Measurements from ENCODE around the gene FASTKD3. TPM values are rescaled to one million over a fixed set of nuclear protein-coding genes. Genes with fewer than 3 reads are reported as not detected.

FASTKD3 gene
- total RNA-seq, 4 donors from 2014 or later, result 4.4 to 14.0 (median 11.2) TPM

- Histone ChIP-seq H3K4me3 (no peak overlapping the region), H3K27me3 (no peaks in the 10 kb centered on the region), H3K9me3 (no peaks in the 10 kb centered on the region), H3K27ac (no peak overlapping the region), H3K36me3 (peaks cover 0 to 50% (median 3%) of the 10 kb centered on the region in 3 donors), H3K4me1 (peaks cover 6 to 31% (median 8%) of the 10 kb centered on the region in 3 donors)
- no peak for TF ChIP-seq POLR2A (IDR thresholded peaks at IDR 0.05)
- TF ChIP-seq, protein P1, sequence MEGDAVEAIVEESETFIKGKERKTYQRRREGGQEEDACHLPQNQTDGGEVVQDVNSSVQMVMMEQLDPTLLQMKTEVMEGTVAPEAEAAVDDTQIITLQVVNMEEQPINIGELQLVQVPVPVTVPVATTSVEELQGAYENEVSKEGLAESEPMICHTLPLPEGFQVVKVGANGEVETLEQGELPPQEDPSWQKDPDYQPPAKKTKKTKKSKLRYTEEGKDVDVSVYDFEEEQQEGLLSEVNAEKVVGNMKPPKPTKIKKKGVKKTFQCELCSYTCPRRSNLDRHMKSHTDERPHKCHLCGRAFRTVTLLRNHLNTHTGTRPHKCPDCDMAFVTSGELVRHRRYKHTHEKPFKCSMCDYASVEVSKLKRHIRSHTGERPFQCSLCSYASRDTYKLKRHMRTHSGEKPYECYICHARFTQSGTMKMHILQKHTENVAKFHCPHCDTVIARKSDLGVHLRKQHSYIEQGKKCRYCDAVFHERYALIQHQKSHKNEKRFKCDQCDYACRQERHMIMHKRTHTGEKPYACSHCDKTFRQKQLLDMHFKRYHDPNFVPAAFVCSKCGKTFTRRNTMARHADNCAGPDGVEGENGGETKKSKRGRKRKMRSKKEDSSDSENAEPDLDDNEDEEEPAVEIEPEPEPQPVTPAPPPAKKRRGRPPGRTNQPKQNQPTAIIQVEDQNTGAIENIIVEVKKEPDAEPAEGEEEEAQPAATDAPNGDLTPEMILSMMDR (IDR thresholded peaks at IDR 0.05), result no peak
- DNase-seq, result no peak
- WGBS, 2 donors, result 90 to 93% methylated on average over 2 of the region's 2 CpGs
- intact Hi-C loops (cut with DNase I), result no loop called here
These were observed 2.6 kb downstream of the FASTKD3 start for GRCh38 chr5:7866196-7866595.

- no peaks in the 10 kb centered on the region for H3K27me3 ChIP-seq
- H3K9me3 ChIP-seq, result no peaks in the 10 kb centered on the region
- peaks cover 0 to 57% (median 16%) of the 10 kb centered on the region in 3 donors for H3K36me3 ChIP-seq
- H3K27ac ChIP-seq, result no peak overlapping the region
- no peak overlapping the region for H3K4me3 ChIP-seq
- TF ChIP-seq, protein P1 (IDR thresholded peaks at IDR 0.05), result no peak
- no peak for TF ChIP-seq POLR2A (IDR thresholded peaks at IDR 0.05)
- intact Hi-C loops (cut with DNase I), result no loop called here
- no peak for DNase-seq
- no peaks in the 10 kb centered on the region for H3K4me1 ChIP-seq
- 64 to 74% methylated on average over 8 to 9 of the region's 9 CpGs for WGBS, 2 donors
These were observed 10.8 kb downstream of the FASTKD3 start for GRCh38 chr5:7857926-7858632.

- no peak for DNase-seq
- Histone ChIP-seq H3K36me3 (peaks cover 0 to 50% (median 16%) of the 10 kb centered on the region in 3 donors), H3K4me1 (peaks cover 0 to 2% (median 0%) of the 10 kb centered on the region in 3 donors), H3K27ac (no peak overlapping the region), H3K27me3 (no peaks in the 10 kb centered on the region), H3K9me3 (no peaks in the 10 kb centered on the region), H3K4me3 (no peak overlapping the region)
- no peak for TF ChIP-seq POLR2A (IDR thresholded peaks at IDR 0.05)
- TF ChIP-seq, protein P1 (IDR thresholded peaks at IDR 0.05), result no peak
- intact Hi-C loops (cut with DNase I), result no loop called here
- 79 to 81% methylated on average over 5 of the region's 5 CpGs for WGBS, 2 donors
These were observed 11.5 kb downstream of the FASTKD3 start for GRCh38 chr5:7857361-7857760.

DNA sequence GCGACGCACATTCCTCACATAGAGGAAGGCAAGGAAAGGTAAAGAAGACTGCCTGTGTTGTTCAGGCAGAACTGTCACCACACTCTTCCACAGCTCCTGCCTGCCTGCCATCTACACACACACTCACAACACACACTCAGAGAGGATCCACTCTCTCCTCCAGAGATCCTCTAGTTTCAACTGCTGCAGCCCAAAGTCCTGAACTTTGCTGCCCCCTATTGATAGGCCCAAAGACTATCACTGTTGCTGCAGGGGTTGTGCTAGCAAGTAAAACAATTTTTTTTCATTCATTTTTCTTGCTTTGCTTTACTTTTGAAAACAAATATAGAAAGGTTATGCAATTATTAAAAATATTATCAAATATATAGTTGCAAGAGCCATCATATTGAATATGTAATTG lies 12.0 kb downstream of the FASTKD3 start:
- intact Hi-C loops (cut with DNase I), result no loop called here
- H3K4me1 ChIP-seq, result peaks cover 0 to 7% (median 0%) of the 10 kb centered on the region in 3 donors
- 100% methylated on average over 2 of the region's 2 CpGs for WGBS, 2 donors

DNA sequence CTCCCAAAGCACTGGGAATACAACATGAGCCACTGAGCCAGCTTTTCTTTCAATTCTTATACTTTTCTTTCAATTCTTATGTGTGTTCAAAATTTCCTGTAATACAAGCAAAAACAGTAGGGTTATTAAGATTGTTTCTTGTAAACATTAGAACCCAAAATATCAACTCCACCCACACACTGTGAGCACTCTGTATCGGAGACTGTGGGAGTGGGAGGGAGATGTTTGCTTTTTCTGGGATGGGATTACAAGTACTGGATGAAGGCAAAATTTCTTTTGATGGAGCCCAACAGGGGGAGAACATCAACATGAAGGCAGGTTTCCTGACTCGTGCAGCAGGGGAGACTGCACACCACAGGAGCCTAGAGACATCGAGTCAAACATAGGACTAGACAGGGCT lies 13.2 kb downstream of the FASTKD3 start:
- TF ChIP-seq POLR2A (IDR thresholded peaks at IDR 0.05), result no peak
- TF ChIP-seq, protein P1 (IDR thresholded peaks at IDR 0.05), result no peak
- Histone ChIP-seq H3K9me3 (no peaks in the 10 kb centered on the region), H3K27ac (no peak overlapping the region), H3K4me3 (no peak overlapping the region), H3K36me3 (peaks cover 0 to 32% (median 11%) of the 10 kb centered on the region in 3 donors), H3K4me1 (peaks cover 0 to 14% (median 7%) of the 10 kb centered on the region in 3 donors), H3K27me3 (peaks cover 0 to 8% (median 0%) of the 10 kb centered on the region in 4 donors)
- WGBS, 2 donors, result 52 to 60% methylated on average over 3 of the region's 3 CpGs
- intact Hi-C loops (cut with DNase I), result no loop called here
- DNase-seq, result no peak

More for the DNA sequence above, 12.0 kb downstream of the FASTKD3 start:
- TF ChIP-seq POLR2A (IDR thresholded peaks at IDR 0.05), result no peak
- TF ChIP-seq, protein P1 (IDR thresholded peaks at IDR 0.05), result peak in 3 of 6 experiments; percentile 12 to 45 (median 42)
- Histone ChIP-seq H3K27me3 (no peaks in the 10 kb centered on the region), H3K4me3 (no peak overlapping the region), H3K9me3 (no peaks in the 10 kb centered on the region), H3K36me3 (peaks cover 0 to 45% (median 16%) of the 10 kb centered on the region in 3 donors), H3K27ac (no peak overlapping the region)
- no peak for DNase-seq

Measured in esophagus squamous epithelium (tissue), 5 donors.